Type B pancreatic cell (in vitro differentiated cells): ENCODE data around the gene SLC66A3. TPM values are rescaled to one million over a fixed set of nuclear protein-coding genes. Genes with fewer than 3 reads are reported as not detected.

Experiments
- DNase-seq: peaks from one replicate; pipeline ENCODE4 v3.0.0; 2021; ENCODE audit warnings: mixed read lengths; ENCODE audit not compliant: unreplicated experiment; ENCODE audit errors: extremely low spot score
- H3K27ac Mint-ChIP-seq: 2 replicates; pipeline ENCODE4 v1.8.0; 2021; ENCODE audit warnings: mild to moderate bottlenecking, mixed read lengths
- H3K27me3 Mint-ChIP-seq: 2 replicates; pipeline ENCODE4 v1.8.0; 2021; ENCODE audit warnings: mixed read lengths
- H3K36me3 Mint-ChIP-seq: 2 replicates; pipeline ENCODE4 v1.8.0; 2021; ENCODE audit warnings: mixed read lengths
- H3K4me1 Mint-ChIP-seq: one replicate; pipeline ENCODE4 v1.8.0; 2021; ENCODE audit warnings: mixed read lengths; ENCODE audit not compliant: unreplicated experiment
- H3K4me3 Mint-ChIP-seq: 2 replicates; pipeline ENCODE4 v1.8.0; 2021; ENCODE audit warnings: mild to moderate bottlenecking, mixed read lengths
- H3K9me3 Mint-ChIP-seq: 2 replicates; pipeline ENCODE4 v1.8.0; 2021; ENCODE audit warnings: mixed read lengths
- total RNA-seq: library from RNA; stranded (reverse); gene quantifications from 2 replicates; pipeline ENCODE4 v1.2.1, GENCODE V29; 2021; ENCODE audit warnings: low replicate concordance
- TF ChIP-seq, protein P1 (sequence below): fragments of 200-600 bp; sonication (generic); conservative IDR thresholded peaks from 2 replicates; pipeline ENCODE4 v1.5.0; 2021; ENCODE audit warnings: antibody characterized with exemption, mild to moderate bottlenecking

SLC66A3 gene
- total RNA-seq, 1 donor from 2014 or later: 6.3 TPM

DNA sequence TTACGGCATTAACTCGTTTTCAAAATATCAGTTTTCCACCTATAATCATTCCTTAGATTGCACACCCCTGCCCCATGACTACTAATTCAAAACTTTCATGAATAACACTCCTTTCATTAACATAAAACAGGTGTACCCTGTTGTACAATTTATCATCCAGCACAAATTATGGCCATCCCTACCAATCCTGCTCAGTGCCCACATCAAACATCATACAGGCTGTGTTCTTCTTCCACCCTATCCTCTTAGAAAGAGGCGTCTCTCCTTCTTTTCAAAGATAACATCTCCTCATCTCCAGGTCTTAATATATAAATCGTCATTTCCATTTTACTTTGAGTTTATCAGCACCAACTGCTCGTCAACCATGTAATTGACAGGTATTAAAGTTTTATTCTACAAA lies 67.6 kb downstream of the SLC66A3 start:
- no peak for DNase-seq
- H3K27ac Mint-ChIP-seq: no peak overlapping the region

DNA sequence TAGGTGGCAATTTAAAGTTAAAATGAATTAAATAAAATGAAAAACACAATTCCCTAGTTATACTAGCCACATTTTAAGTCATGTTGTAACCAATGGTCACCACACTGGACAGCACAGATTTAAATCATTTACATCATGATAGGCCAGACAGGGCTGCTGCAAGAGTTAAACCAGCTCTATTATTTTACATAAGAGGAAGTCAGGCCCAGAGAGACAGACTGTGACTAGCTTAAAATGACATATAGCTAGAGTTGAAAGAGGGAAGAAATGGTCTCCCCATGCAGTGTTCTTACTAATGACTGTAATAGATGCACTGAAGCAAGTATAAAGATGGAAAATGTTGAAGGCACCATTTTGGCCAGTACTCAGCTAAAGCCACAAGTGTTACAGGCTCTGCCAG lies 69.6 kb downstream of the SLC66A3 start:
- peaks cover 5% of the 10 kb centered on the region for H3K36me3 Mint-ChIP-seq
- DNase-seq: no peak
- H3K27ac Mint-ChIP-seq: no peak overlapping the region
- H3K27me3 Mint-ChIP-seq: no peaks in the 10 kb centered on the region
- TF ChIP-seq, protein P1, sequence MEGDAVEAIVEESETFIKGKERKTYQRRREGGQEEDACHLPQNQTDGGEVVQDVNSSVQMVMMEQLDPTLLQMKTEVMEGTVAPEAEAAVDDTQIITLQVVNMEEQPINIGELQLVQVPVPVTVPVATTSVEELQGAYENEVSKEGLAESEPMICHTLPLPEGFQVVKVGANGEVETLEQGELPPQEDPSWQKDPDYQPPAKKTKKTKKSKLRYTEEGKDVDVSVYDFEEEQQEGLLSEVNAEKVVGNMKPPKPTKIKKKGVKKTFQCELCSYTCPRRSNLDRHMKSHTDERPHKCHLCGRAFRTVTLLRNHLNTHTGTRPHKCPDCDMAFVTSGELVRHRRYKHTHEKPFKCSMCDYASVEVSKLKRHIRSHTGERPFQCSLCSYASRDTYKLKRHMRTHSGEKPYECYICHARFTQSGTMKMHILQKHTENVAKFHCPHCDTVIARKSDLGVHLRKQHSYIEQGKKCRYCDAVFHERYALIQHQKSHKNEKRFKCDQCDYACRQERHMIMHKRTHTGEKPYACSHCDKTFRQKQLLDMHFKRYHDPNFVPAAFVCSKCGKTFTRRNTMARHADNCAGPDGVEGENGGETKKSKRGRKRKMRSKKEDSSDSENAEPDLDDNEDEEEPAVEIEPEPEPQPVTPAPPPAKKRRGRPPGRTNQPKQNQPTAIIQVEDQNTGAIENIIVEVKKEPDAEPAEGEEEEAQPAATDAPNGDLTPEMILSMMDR: no peak
- no peak overlapping the region for H3K4me3 Mint-ChIP-seq
- H3K9me3 Mint-ChIP-seq: no peaks in the 10 kb centered on the region
- H3K4me1 Mint-ChIP-seq: no peaks in the 10 kb centered on the region

More for the DNA sequence above, 67.6 kb downstream of the SLC66A3 start:
- no peaks in the 10 kb centered on the region for H3K27me3 Mint-ChIP-seq
- no peak overlapping the region for H3K4me3 Mint-ChIP-seq
- H3K9me3 Mint-ChIP-seq: no peaks in the 10 kb centered on the region
- peaks cover 10% of the 10 kb centered on the region for H3K36me3 Mint-ChIP-seq
- TF ChIP-seq, protein P1: no peak
- no peaks in the 10 kb centered on the region for H3K4me1 Mint-ChIP-seq

GRCh38 chr2:11227595-11227994 lies 72.3 kb downstream of the SLC66A3 start:
- TF ChIP-seq, protein P1: no peak
- Mint-ChIP-seq H3K27ac (no peak overlapping the region), H3K4me3 (no peak overlapping the region), H3K4me1 (no peaks in the 10 kb centered on the region), H3K36me3 (no peaks in the 10 kb centered on the region), H3K27me3 (no peaks in the 10 kb centered on the region), H3K9me3 (no peaks in the 10 kb centered on the region)
- no peak for DNase-seq

Other genes with a start within 250 kb of the SLC66A3 start
- 3.6 and 3.7 TPM in 2 replicates for gene KCNF1, start 243.5 kb upstream of the SLC66A3 start, total RNA-seq
- gene ROCK2, start 189.2 kb downstream of the SLC66A3 start, total RNA-seq: 31.6 and 41.7 TPM in 2 replicates